Fibroblast of lung (primary cell): Measurements from ENCODE around the gene NEDD4L. TPM values are rescaled to one million over a fixed set of nuclear protein-coding genes. Genes with fewer than 3 reads are reported as not detected.

ENCODE experiments used
- DNase-seq, 2 donors: peaks; one replicate each; pipeline versions ENCODE4 v3.0.0 to v3.0.0-alpha.2; 2010; ENCODE audit warnings: low read depth in 2 of 2
- H2AFZ ChIP-seq: 2 replicates; pipeline ENCODE4 v1.5.1; 2012; ENCODE audit warnings: low read length, control low read depth, inconsistent platforms
- H3K27ac ChIP-seq: 2 replicates; pipeline ENCODE4 v1.5.1; 2011; ENCODE audit warnings: low read length, control low read depth; ENCODE audit not compliant: insufficient read depth
- H3K27me3 ChIP-seq: 2 replicates; pipeline ENCODE4 v1.5.1; 2011; ENCODE audit warnings: mild to moderate bottlenecking, low read length; ENCODE audit not compliant: control insufficient read depth, insufficient read depth
- H3K36me3 ChIP-seq: 2 replicates; pipeline ENCODE4 v1.5.1; 2011; ENCODE audit warnings: low read length; ENCODE audit not compliant: control insufficient read depth, insufficient read depth
- H3K4me1 ChIP-seq: 2 replicates; pipeline ENCODE4 v1.5.1; 2011; ENCODE audit warnings: low read length; ENCODE audit not compliant: control insufficient read depth, insufficient read depth; ENCODE audit errors: extremely low read depth
- H3K4me2 ChIP-seq: 2 replicates; pipeline ENCODE4 v1.5.1; 2011; ENCODE audit warnings: low read length, control low read depth; ENCODE audit not compliant: insufficient read depth; ENCODE audit errors: extremely low read depth
- H3K4me3 ChIP-seq, 4 experiments: fragments of 200-600 bp in 1 of 4; sonication (generic) in 1 of 4; replicated peaks in 1 of 4; 2 replicates each; pipeline ENCODE4 v1.5.1; 2011 to 2016; ENCODE audit warnings: low read length in 4 of 4, low read depth in 3 of 4, mild to moderate bottlenecking in 3 of 4, control low read depth in 2 of 4, inconsistent platforms in 1 of 4, mixed read lengths in 1 of 4; ENCODE audit not compliant: insufficient read depth in 1 of 4; ENCODE audit errors: control extremely low read depth in 1 of 4
- H3K79me2 ChIP-seq: 2 replicates; pipeline ENCODE4 v1.5.1; 2012; ENCODE audit warnings: mild to moderate bottlenecking, low read length, inconsistent platforms; ENCODE audit not compliant: control insufficient read depth, insufficient read depth
- H3K9ac ChIP-seq: 2 replicates; pipeline ENCODE4 v1.5.1; 2011; ENCODE audit warnings: mild to moderate bottlenecking, low read length, control low read depth; ENCODE audit not compliant: insufficient read depth
- H3K9me3 ChIP-seq: 2 replicates; pipeline ENCODE4 v1.5.1; 2012; ENCODE audit warnings: low read depth, low read length; ENCODE audit not compliant: control insufficient read depth, insufficient read depth
- H4K20me1 ChIP-seq: 2 replicates; pipeline ENCODE4 v1.5.1; 2011; ENCODE audit warnings: low read length; ENCODE audit not compliant: control insufficient read depth, insufficient read depth; ENCODE audit errors: extremely low read depth
- CTCF ChIP-seq, 2 donors: IDR thresholded peaks in 1 of 2; conservative IDR thresholded peaks in 1 of 2; 1 replicate in 1 of 2; 2 replicates in 1 of 2; pipeline ENCODE4 v1.5.1; 2011 to 2012; ENCODE audit warnings: low read length in 2 of 2, control low read depth in 1 of 2, inconsistent platforms in 1 of 2, low read depth in 1 of 2, mild to moderate bottlenecking in 1 of 2
- EZH2 ChIP-seq: IDR thresholded peaks from 2 replicates; pipeline ENCODE4 v1.5.1; 2012; ENCODE audit warnings: low read length, control low read depth, mild to moderate bottlenecking; ENCODE audit errors: missing control alignments
- polyA plus RNA-seq, 2 donors: library from polyadenylated mRNA; depleted of rRNA in 1 of 2; stranded (reverse) in 1 of 2; unstranded in 1 of 2; fragments of >200 nt; gene quantifications; 2 replicates each; pipeline ENCODE4 v1.2.1, GENCODE V29; 2011 to 2012; ENCODE audit warnings: missing spikeins in 1 of 2
- total RNA-seq: library from RNA; depleted of rRNA; stranded (reverse); fragments of >200 nt; gene quantifications from 2 replicates; pipeline ENCODE4 v1.2.1, GENCODE V29; 2014

NEDD4L gene
- total and polyA plus RNA-seq, 2 donors (not counting 1 experiment from before 2014, with no cell fraction given), result 5.5 to 18.7 TPM

DNA sequence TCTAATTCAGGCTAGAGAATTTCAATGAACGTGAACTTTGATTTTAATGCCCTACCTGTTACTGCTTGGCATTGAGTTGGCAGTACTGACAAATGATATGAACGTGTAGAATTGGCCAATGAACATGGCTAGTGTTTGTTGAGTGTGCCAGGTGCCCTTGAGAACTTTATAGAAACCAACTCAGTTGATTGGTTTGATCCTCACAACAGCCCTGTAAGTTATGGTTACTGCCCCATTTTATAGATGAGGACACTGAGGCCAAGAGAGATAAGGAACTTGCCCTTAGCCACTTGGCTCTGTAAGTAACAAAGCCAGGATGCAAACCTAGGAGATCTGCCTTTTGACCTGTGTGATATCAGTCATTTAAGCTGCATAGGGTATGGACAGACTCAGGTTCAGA lies 275.7 kb downstream of the NEDD4L start:
- TF ChIP-seq CTCF (conservative IDR thresholded peaks at IDR 0.05 in 1 of 2, IDR thresholded peaks at IDR 0.05 in 1 of 2; ENCODE audit: low read depth in 1 of 2, low read length in 2 of 2) (no peak), EZH2 (no peak)
- Histone ChIP-seq H3K79me2 (no peaks in the 10 kb centered on the region), H3K9me3 (no peaks in the 10 kb centered on the region), H3K4me3 (no peak overlapping the region), H3K36me3 (no peaks in the 10 kb centered on the region), H3K9ac (no peak overlapping the region), H3K4me2 (no peak overlapping the region), H3K27me3 (no peaks in the 10 kb centered on the region), H4K20me1 (no peaks in the 10 kb centered on the region), H2AFZ (no peak overlapping the region), H3K4me1 (peaks cover 3% of the 10 kb centered on the region), H3K27ac (no peak overlapping the region)
- DNase-seq, result no peak

GRCh38 chr18:58320907-58321561 lies 277.0 kb downstream of the NEDD4L start:
- no peak overlapping the region for H3K4me3 ChIP-seq
- no peaks in the 10 kb centered on the region for H4K20me1 ChIP-seq
- no peak overlapping the region for H3K27ac ChIP-seq
- peaks cover 5% of the 10 kb centered on the region for H3K4me1 ChIP-seq
- H3K27me3 ChIP-seq, result no peaks in the 10 kb centered on the region
- H3K36me3 ChIP-seq, result no peaks in the 10 kb centered on the region
- TF ChIP-seq EZH2 (no peak), CTCF (conservative IDR thresholded peaks at IDR 0.05 in 1 of 2, IDR thresholded peaks at IDR 0.05 in 1 of 2; ENCODE audit: low read depth in 1 of 2, low read length in 2 of 2) (no peak)
- H3K79me2 ChIP-seq, result no peaks in the 10 kb centered on the region
- no peak overlapping the region for H2AFZ ChIP-seq
- DNase-seq, result no peak
- no peak overlapping the region for H3K9ac ChIP-seq
- no peaks in the 10 kb centered on the region for H3K9me3 ChIP-seq
- H3K4me2 ChIP-seq, result no peak overlapping the region

DNA sequence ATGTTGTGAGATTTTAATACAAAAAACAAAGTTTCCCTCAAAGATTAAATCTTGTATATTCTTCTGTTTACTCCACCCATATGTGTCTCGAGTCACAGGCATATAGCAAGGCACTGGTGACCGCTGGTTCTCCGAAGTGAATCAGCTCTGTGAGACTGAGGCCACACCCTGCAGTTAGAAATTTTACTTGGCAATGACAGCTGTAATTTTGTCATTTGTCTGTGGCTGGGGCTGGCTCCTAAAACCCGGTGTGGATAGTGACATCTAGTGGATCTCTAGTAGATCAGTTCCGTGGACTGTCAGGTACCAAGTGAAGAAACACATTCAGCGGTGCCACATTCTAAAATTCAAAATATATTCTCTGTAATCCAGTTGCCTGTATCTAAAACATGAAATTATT lies 278.0 kb downstream of the NEDD4L start:
- no peaks in the 10 kb centered on the region for H4K20me1 ChIP-seq
- DNase-seq, result peak; percentile 80 to 87
- no peak overlapping the region for H3K27ac ChIP-seq
- peak overlapping the region; percentile 30 for H3K4me2 ChIP-seq
- no peaks in the 10 kb centered on the region for H3K79me2 ChIP-seq
- TF ChIP-seq CTCF (conservative IDR thresholded peaks at IDR 0.05 in 1 of 2, IDR thresholded peaks at IDR 0.05 in 1 of 2; ENCODE audit: low read depth in 1 of 2, low read length in 2 of 2), result peak; percentile 43 to 65
- TF ChIP-seq EZH2, result no peak
- H3K9me3 ChIP-seq, result no peaks in the 10 kb centered on the region
- no peaks in the 10 kb centered on the region for H3K36me3 ChIP-seq
- H3K4me3 ChIP-seq, result no peak overlapping the region
- H2AFZ ChIP-seq, result no peak overlapping the region
- no peak overlapping the region for H3K9ac ChIP-seq
- H3K4me1 ChIP-seq, result peaks cover 5% of the 10 kb centered on the region
- no peaks in the 10 kb centered on the region for H3K27me3 ChIP-seq
